RCC 7860 (cell line): ENCODE data around the gene DDX19B.
"Not testable (repeated sequence)": the region's sequence is repeated elsewhere in the genome, so short reads cannot be mapped to it uniquely, and the experiment has no call there.

Experiments used
- DNase-seq: peaks from one replicate; pipeline ENCODE4 v3.0.0-alpha.2; 2015; ENCODE audit warnings: low spot score
- FAIRE-seq: peaks from 2 replicates; lab custom pipeline; 2012; peaks lifted over from hg19 to GRCh38; lab: Jason Lieb, UNC

DDX19B gene

DNA sequence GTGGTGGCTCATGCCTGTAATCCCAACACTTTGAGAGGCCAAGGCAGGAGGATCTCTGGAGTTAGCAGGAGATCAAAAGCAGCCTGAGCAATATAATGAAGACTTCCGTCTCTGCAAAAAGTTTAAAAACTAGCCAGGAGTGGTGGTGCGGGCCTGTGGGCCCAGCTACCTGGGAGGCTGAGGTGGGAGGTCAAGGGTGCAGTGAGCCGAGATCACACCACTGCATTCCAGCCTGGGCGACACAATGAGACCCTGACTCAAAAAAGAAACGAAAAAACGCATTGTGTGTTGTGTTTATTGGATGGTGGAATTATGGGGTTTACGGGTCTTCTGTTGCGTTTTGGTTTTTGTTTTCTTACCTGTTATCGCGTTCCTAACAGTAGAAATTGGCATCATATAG, 46.9 kb downstream of the DDX19B start:
- DNase-seq (no peak), FAIRE-seq (no peak)

DNA sequence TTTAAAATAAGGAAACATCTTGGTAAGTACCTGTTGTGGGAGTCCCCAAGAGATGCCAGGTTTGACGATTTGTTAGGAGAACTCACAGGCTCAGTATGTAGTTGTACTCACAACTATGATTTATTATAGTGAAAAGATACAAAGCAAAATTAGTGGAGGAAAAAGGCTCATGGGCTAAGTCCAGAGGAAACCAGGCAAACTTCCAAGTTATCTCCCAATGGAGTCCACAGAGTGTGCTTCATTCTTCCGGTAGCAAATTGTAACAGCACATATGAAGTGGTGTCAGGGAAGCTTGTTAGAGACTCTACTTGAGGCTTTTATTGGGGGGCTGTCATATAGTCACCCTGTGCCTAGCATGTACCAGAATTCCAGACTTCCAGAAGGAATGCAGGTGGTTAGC, 50.0 kb downstream of the DDX19B start:
- no peak for FAIRE-seq
- no peak for DNase-seq

DNA sequence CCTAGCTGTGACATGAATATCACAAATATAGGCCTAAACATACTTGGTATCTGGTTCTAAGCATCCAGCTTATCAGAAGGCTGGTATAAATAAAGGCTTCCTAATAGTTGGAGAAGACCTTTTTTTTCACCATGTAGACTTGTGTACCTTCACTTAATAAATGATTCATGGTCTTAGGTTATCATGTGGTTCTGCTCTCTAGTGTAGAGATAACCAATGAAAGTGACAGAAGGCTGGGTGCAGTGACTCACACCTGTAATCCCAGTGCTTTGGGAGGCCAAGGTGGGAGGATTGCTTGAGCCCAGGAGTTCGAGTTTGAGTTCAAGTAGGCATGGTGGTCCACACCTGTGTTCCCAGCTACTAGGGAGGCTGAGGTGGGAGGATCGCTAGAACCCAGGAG, 50.8 kb downstream of the DDX19B start:
- FAIRE-seq = no peak

DNA sequence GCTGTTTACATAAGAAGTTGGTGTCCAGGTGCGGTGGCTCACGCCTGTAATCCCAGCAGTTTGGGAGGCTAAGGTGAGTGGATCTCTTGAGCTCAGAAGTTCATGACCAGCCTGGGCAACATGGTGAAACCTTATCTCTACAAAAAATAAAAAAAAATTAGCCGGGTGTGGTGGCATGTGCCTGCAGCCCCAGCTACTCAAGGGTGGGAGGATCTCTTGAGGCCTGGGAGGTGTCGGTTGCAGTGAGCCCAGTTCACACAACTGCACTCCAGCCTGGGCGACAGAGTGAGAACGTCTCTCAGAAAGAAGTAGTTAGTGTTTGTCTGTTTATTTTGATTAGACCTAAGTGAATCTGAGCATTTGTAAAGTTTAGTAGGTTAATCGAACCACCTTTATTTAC, 60.6 kb downstream of the DDX19B start:
- no peak for DNase-seq
- no peak for FAIRE-seq

More for the DNA sequence above, 50.8 kb downstream of the DDX19B start:
- peak; percentile 16 for DNase-seq

DNA sequence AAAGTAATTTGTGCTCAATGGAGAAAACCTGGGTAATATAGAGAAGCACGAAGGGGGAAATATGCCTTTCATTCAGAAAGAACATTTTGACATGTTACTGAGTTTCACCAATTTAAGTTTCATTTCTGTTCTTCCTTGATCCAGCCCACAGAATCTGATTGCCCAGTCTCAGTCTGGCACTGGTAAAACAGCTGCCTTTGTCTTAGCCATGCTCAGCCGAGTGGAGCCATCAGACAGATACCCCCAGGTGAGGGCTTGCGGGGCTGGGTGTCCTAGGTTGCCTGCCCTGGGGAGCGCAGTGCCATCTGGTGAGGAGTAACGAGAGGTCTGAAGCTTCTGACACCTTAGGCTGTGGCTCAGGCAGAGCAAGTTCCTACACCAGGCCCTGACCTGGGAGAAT, 65.4 kb downstream of the DDX19B start:
- no peak for FAIRE-seq
- DNase-seq = no peak

DNA sequence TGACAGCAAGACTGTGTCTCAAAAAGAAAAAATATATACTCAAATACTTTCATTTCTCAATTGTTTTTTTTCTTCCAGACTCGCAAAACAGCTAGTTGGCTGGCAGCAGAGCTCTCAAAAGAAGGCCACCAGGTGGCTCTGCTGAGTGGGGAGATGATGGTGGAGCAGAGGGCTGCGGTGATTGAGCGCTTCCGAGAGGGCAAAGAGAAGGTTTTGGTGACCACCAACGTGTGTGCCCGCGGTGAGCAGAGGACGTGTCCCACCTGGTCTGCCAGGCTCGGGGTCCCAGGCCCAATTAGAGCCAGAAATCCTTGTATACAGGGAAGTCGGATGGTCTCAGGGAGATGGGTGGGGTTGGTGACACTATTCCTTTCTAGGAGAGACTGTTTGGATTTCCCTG, 71.2 kb downstream of the DDX19B start:
- FAIRE-seq = not testable (repeated sequence)

DNA sequence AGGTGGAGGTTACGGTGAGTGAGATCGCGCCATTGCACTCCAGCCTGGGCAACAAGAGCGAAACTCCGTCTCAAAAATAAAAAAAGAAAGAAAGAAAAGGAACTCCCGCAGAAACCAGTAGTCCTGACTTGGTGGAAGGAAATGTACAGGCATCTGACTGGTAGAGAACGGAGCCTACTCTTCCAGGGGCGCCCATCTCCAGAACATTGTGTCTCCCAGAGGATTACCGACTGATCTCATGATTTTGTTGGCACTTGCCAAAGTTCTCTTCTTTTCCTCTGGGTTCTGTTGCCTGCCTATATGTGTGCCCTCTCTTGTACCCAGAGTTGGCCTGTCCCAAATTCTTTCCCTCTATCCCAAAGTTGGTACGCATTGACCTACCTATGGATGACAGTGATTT, 71.9 kb downstream of the DDX19B start:
- FAIRE-seq = no peak
- DNase-seq = no peak

More for the DNA sequence above, 71.2 kb downstream of the DDX19B start:
- not testable (repeated sequence) for DNase-seq

DNA sequence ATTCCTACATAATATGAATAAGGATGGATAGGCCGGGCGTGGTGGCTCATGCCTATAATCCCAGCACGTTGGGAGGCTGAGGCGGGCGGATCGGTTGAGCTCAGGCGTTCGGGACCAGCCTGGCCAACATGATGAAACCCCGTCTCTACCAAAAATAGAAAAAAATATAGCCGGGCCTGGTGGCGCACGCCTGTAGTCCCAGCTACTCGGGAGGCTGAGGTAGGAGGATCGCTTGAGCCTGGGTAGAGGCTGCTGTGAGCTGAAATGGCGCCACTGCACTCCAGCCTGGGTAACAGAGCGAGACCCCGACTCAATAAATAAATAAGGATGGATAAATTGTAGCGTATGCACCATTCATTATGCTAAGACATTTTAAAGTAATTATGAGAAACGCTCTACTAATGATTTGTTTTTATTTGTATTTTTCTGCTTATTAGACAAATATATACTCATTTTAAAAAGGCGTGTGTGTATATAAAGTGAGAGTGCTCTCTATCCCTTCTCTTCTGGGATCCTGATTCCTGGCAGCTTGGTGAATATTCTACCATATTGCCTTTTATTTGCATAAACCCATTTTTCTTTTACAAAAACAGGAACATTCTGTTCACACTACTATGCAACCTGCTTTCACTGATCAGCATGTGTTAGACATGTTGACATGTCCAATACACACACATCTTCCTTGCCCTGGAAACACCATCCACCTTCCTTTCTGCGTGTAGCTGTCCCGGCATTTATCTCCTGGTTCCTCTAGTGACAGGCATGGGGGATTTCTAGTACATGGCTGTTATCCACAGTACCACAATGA, 74.1 kb downstream of the DDX19B start:
- DNase-seq (no peak), FAIRE-seq (no peak)

DNA sequence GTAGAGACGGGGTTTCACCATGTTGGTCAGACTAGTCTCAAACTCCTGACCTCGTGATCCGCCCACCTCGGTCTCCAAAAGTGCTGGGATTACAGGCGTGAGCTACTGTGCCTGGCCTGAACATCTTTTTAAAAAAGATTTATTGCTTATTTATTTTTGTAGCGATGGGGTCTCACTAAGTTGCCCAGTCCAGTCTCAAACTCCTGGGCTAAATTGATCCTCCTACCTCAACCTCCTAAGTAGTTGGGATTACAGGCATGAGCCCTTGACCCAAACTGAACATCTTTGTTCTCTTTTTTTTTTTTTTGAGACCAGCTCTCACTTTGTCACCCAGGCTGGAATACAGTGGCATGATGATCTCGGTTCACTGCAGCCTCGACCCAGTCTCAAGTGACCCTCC, 75.2 kb downstream of the DDX19B start:
- FAIRE-seq (no peak), DNase-seq (no peak)

DNA sequence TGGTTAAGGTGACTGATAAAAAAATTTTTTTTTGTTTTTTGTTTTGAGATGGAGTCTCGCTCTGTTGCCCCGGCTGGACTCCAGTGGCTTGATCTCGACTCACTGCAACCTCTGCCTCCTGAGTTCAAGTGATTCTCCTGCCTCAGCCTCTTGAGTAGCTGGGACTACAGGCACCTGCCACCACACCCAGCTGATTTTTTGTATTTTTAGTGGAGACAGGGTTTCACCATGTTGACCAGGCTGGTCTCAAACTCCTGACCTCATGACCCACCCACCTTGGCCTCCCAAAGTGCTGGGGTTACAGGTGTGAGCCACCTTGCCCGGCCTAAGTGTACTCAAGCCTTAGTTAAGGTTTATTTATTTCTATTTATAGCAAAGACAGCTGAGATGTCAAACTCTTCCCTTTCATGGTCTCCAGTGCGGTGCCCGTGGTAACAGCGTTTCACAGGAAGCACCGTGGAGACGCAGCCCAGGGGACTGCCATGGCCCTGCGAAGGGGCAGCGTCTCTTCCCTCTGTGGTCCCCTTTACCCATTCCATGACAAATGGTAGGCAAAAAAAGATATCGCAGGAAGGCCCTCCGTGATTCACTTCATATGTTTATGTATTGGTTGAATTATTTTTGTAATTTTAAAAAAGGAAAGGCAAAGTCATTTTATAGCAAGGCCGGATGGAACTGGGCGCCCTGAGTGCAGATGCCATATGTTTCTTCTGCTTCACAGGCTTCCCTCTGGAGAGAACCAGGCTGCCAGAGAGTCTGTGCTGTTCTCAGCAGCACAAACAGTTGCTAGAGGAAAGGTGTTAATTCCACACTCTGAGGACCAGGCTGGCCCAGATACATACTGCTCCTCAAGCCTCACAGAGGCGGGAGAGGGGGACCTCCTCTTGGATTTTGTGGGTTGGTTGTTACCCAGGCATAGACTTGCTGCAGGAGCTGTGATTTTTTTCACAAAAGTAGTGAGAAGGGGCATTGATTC, 76.9 kb downstream of the DDX19B start:
- FAIRE-seq = no peak

DNA sequence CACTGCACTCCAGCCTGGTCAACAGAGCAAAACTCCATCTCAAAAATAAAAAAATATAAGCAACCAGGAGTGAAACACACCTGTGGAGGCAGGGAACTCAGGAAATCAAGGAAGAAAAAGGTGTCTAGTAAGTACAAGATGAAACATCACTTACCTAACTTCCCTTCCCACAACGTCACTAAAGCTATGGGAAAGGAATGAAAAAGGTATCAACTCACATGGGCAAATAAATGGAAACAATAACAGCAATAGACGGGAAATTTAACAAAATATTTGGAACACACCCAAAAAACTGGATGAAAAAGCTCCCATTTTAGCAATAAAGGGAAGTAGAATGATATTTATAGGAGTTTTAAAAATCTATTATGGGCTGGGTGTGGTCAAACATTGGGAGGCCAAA, 78.8 kb downstream of the DDX19B start:
- FAIRE-seq (no peak), DNase-seq (no peak)

More for the DNA sequence above, 76.9 kb downstream of the DDX19B start:
- DNase-seq = no peak

DNA sequence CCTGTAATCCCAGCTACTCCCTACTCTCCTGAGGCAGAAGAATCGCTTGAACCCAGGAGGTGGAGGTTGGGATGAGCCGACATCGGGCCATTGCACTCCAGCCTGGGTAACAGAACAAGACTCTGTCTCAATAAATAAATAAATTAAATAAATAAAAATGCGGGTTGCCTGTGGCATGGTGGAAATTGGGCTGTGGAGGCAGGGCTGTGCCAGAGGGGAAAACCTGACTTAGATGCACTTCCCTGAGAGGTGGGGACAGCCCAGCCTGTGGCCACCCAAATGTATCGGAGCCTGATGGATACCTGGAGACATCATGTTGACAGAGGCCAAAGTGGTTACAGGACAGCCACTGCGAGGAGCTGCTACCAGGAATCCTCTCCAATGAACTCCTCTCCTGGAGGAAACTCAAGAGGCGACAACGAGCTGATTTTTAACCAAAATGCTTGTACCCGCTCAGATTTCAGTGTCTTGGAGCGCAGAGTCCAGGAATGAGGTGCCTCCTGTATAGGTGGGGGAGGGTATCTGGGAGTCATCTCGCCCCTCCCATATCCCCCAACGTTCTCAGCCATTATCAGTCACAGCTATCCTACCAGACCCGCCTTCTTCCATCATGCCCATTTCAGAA, 80.0 kb downstream of the DDX19B start:
- DNase-seq (no peak), FAIRE-seq (no peak)

DNA sequence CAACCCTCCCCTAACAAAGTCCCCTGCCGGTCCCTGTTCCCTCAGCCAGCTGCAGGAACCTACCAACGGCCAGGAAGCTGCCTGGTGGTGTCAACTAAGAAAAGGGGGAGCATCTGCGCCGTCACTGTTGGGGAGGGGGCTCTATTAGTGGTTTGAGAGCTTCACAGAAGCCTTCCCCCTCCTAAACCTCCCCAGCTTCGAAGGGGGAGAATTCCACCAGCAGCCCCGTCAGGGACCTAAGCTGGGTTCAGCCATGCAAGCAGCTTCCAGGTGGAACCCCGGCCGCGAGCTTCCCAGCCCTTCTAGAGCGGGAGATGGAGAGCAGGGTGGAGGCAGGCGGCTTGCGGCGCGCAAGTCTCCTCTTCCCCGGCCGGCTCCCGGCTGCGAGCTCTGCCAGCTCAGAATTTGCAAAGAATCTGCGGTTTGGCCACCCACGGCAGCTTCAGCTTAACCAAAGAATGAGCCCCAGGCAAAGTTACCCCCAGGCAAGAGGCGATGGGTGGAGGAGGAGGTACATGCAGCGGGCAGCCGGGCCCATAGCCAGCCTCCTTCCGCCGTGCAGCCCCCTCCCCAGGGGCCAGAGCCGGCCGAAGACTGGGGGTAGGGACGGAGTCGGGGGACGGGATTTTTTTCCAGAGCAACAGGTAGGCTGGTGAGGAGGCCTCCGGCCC, 81.4 kb downstream of the DDX19B start:
- peak; percentile 68 for DNase-seq
- peak; percentile 14 for FAIRE-seq

DNA sequence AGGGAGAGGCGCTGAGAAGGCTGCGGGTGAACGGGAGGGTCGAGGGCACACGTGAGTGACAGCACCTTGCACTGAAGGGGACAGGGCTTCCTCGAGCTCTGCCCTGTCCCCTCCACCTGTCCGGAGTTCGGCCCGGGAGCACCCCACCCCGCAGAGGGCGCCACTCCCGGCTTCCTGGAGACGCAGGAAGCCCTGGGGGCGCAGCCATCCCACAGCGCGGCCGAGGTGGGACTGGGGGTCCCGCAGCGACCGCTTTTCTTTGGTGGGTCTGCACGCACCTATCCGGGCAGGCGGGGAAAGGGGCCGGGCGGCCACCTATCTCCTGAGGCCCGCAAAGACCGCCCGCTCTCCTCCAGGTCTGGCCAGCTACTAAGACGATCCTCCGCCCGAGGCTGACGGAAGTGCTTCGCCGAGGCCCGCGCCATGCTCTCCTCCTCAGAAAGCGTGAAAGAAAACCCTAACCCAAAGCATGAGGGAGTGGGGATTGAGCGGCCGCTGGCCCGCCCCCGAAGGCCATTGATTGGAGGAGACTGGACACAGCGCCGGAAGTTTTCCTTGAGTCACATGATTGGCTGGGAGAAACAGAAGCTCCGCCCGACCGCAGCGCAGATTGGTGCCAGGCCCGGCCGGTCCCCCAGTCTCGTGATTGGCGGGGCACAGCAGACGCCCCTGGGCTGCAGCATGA, 82.1 kb downstream of the DDX19B start:
- peak; percentile 91 for FAIRE-seq

DNA sequence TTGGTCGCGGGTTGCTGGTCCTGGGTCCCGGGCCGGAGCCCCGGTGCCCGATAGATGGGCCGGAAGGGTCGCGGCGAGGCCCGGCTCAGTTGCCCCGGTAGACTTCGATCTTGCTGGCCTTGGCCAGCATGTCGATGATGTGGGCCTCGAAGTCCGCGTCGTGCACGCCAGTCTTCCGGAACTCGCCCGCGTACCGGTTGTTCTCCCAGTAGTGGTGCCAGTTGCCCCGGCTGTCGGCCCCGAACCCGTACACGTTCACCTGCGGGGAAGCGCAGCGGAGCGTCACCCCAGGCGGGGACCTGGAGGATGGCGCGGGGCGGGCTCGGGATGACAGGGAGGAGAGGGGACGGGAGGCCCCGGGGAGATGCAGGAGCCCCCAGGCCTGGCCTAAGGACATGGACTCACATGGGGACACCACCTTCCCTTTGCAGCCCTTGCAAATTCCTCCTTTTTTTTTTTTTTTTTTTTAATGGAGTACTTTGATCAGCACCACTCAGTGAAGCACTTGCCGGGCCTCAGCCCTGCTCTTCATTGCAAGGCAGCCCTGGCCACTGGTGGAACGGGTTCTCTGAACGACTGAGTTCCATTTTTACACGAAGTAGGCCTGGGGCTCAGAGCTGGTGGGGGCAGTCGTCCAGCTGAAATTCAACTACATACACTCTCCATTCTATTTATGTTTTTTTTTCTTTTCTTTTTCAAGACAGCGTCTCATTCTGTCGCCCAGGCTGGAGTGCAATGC, 82.8 kb downstream of the DDX19B start:
- DNase-seq = no peak
- no peak for FAIRE-seq

More for the DNA sequence above, 82.1 kb downstream of the DDX19B start:
- peak; percentile 94 for DNase-seq

DNA sequence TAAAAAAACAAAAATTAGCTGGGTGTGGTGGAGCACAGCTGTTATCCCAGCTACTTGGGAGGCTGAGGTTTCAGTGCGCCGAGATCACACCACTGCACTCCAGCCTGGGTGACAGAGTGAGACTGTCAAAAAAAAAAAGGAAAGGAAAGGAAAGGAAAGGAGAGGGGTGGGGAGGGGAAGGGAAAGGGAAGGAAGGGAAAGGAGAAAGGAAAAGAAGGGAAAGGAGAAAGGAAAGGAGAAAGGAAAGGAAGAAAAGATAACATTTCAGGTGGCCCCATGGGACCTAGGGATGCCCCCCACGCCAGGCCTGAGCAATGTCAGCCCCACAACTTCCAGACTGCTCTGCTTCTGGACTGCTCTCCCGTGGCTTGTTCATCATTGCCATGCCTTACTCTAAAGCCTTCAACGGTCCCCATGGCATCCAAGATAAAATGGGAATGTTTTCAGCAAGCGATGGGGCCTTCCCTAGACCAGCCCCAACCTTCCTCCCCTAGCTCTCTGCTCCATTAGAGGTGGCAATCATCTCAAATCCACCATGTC, 84.5 kb downstream of the DDX19B start:
- DNase-seq = no peak
- no peak for FAIRE-seq
